B cell (primary cell): ENCODE data around the gene C16orf46.

Experiments
- CTCF ChIP-seq: fragments of 200-600 bp; IDR thresholded peaks from one replicate; pipeline ENCODE4 v1.8.0; 2022; ENCODE audit warnings: antibody characterized with exemption, mild to moderate bottlenecking
- EZH2 ChIP-seq: IDR thresholded peaks from 2 replicates; pipeline ENCODE4 v1.6.1; 2012; ENCODE audit warnings: borderline replicate concordance, low read depth, mild to moderate bottlenecking, moderate library complexity, low read length; ENCODE audit not compliant: insufficient read depth, poor library complexity, severe bottlenecking

DNA sequence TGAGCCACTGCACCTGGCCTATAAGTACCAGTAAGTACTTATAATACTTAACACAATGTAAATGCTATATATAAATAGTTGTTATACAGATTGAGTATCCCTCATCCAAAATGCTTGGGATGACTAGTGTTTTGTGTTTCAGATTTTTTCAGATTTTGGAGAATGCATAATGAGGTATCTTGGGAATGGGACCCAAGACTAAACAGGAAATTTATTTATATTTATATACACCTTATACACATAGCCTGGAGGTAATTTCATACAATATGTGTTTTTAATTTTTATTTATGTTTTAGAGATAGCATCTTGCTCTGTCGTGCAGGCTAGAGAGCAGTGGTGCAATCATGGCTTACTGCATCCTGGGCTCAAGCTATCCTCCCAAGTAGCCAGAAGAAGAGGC lies 28.9 kb upstream of the C16orf46 start:
- TF ChIP-seq CTCF (no peak), EZH2 (no peak)
